HEK293 (cell line): ENCODE data around the gene POLR2E.

Source experiments
- CTCF ChIA-PET: fragments of 350-600 bp; formaldehyde crosslinking; extraction: SDS; loops from one replicate; lab custom pipeline; 2021; ENCODE audit warnings: antibody characterized with exemption; lab: Yijun Ruan, JAX
- POLR2A ChIA-PET: fragments of 300-600 bp; formaldehyde crosslinking; extraction: SDS; loops from one replicate; lab custom pipeline; 2020; ENCODE audit warnings: antibody characterized with exemption, inconsistent platforms; lab: Yijun Ruan, JAX
- H3K27ac ChIP-seq: fragments of 200-500 bp; sonication (Bioruptor generic); 2 replicates; pipeline ENCODE4 v1.5.1; 2014; ENCODE audit warnings: low read depth, low read length, control low read depth, inconsistent platforms; ENCODE audit errors: extremely low read depth
- H3K36me3 ChIP-seq, 2 experiments: fragments of 200-500 bp in 1 of 2; sonication (Bioruptor generic) in 1 of 2; 1 replicate in 1 of 2; 2 replicates in 1 of 2; pipeline ENCODE4 v1.5.1; 2014 to 2017; ENCODE audit warnings: inconsistent platforms in 2 of 2, low read length in 2 of 2; ENCODE audit not compliant: control insufficient read depth in 2 of 2, insufficient read depth in 1 of 2
- H3K4me1 ChIP-seq: fragments of 200-500 bp; sonication (Bioruptor generic); 2 replicates; pipeline ENCODE4 v1.5.1; 2014; ENCODE audit warnings: mild to moderate bottlenecking, low read length, inconsistent platforms; ENCODE audit not compliant: control insufficient read depth, insufficient read depth
- H3K4me3 ChIP-seq: 2 replicates; pipeline ENCODE4 v1.5.1; 2011; ENCODE audit warnings: low read depth, mild to moderate bottlenecking, control low read depth, low read length, moderate library complexity
- H3K9me3 ChIP-seq: fragments of 200-500 bp; sonication (Bioruptor generic); 2 replicates; pipeline ENCODE4 v1.5.1; 2014; ENCODE audit warnings: low read depth, low read length, inconsistent platforms; ENCODE audit not compliant: control insufficient read depth, insufficient read depth
- BCL11B ChIP-seq: fragments of 450-650 bp; formaldehyde crosslinking; IDR thresholded peaks from 2 replicates; pipeline ENCODE4 v1.5.1; 2016; ENCODE audit warnings: low read depth, missing biosample characterization, missing genetic modification characterization
- GLIS1 ChIP-seq: fragments of 450-650 bp; formaldehyde crosslinking; IDR thresholded peaks from 2 replicates; pipeline ENCODE4 v1.5.1; 2016; ENCODE audit warnings: missing biosample characterization, missing genetic modification characterization
- IKZF3 ChIP-seq: fragments of 450-650 bp; IDR thresholded peaks from 2 replicates; pipeline ENCODE4 v1.5.0; 2018; ENCODE audit warnings: missing biosample characterization, mild to moderate bottlenecking, missing genetic modification characterization, moderate library complexity
- INSM2 ChIP-seq: fragments of 450-650 bp; formaldehyde crosslinking; IDR thresholded peaks from 2 replicates; pipeline ENCODE4 v1.5.1; 2016; ENCODE audit warnings: missing biosample characterization, missing genetic modification characterization
- SCRT2 ChIP-seq: fragments of 450-650 bp; formaldehyde crosslinking; IDR thresholded peaks from 2 replicates; pipeline ENCODE4 v1.5.1; 2016; ENCODE audit warnings: missing biosample characterization, missing genetic modification characterization
- ZBTB6 ChIP-seq: fragments of 450-650 bp; formaldehyde crosslinking; IDR thresholded peaks from 2 replicates; pipeline ENCODE4 v1.5.1; 2017; ENCODE audit warnings: missing biosample characterization, missing genetic modification characterization
- ZFP3 ChIP-seq: fragments of 450-650 bp; formaldehyde crosslinking; IDR thresholded peaks from 2 replicates; pipeline ENCODE4 v1.5.1; 2016; ENCODE audit warnings: low read depth, missing biosample characterization, missing genetic modification characterization
- ZNF10 ChIP-seq: fragments of 450-650 bp; formaldehyde crosslinking; IDR thresholded peaks from 2 replicates; pipeline ENCODE4 v1.5.1; 2017; ENCODE audit warnings: missing biosample characterization, missing genetic modification characterization
- ZNF2 ChIP-seq: fragments of 450-650 bp; formaldehyde crosslinking; IDR thresholded peaks from 2 replicates; pipeline ENCODE4 v1.5.1; 2016; ENCODE audit warnings: missing biosample characterization, missing genetic modification characterization
- ZNF214 ChIP-seq: fragments of 450-650 bp; formaldehyde crosslinking; IDR thresholded peaks from 2 replicates; pipeline ENCODE4 v1.5.1; 2017; ENCODE audit warnings: missing biosample characterization, mild to moderate bottlenecking, missing genetic modification characterization, borderline replicate concordance
- ZNF416 ChIP-seq: fragments of 450-650 bp; formaldehyde crosslinking; IDR thresholded peaks from 2 replicates; pipeline ENCODE4 v1.5.1; 2016; ENCODE audit warnings: missing biosample characterization, missing genetic modification characterization
- ZNF426 ChIP-seq: fragments of 450-650 bp; formaldehyde crosslinking; IDR thresholded peaks from 2 replicates; pipeline ENCODE4 v1.5.1; 2017; ENCODE audit warnings: missing biosample characterization, missing genetic modification characterization, mild to moderate bottlenecking, inconsistent platforms, moderate library complexity
- ZNF433 ChIP-seq: fragments of 450-650 bp; formaldehyde crosslinking; IDR thresholded peaks from 2 replicates; pipeline ENCODE4 v1.5.1; 2016; ENCODE audit warnings: missing biosample characterization, missing genetic modification characterization, low read depth
- ZNF488 ChIP-seq: fragments of 450-650 bp; formaldehyde crosslinking; IDR thresholded peaks from 2 replicates; pipeline ENCODE4 v1.5.1; 2016; ENCODE audit warnings: missing biosample characterization, missing genetic modification characterization
- ZNF513 ChIP-seq: fragments of 450-650 bp; IDR thresholded peaks from 2 replicates; pipeline ENCODE4 v1.5.1; 2018; ENCODE audit warnings: missing biosample characterization, missing genetic modification characterization
- ZNF530 ChIP-seq: fragments of 450-650 bp; formaldehyde crosslinking; IDR thresholded peaks from 2 replicates; pipeline ENCODE4 v1.5.1; 2016; ENCODE audit warnings: low read depth, missing biosample characterization, missing genetic modification characterization
- TF ChIP-seq, protein P1 (sequence below): fragments of 450-650 bp; formaldehyde crosslinking; IDR thresholded peaks from 2 replicates; pipeline ENCODE4 v1.5.1; 2016; ENCODE audit warnings: missing biosample characterization, missing genetic modification characterization, low read depth

Gene POLR2E

GRCh38 chr19:1050989-1051788 lies 44.0 kb downstream of the POLR2E start:
- no peak overlapping the region for H3K27ac ChIP-seq
- no peaks in the 10 kb centered on the region for H3K9me3 ChIP-seq
- POLR2A ChIA-PET = interaction anchor here (0.6 kb wide), 1 partner anchor 9 kb away, joined by 5 read pairs; no protein-coding TSS in a partner anchor
- no peak for TF ChIP-seq ZNF530 (tag by site-specific recombination)
- TF ChIP-seq SCRT2 (tag by site-specific recombination) = peak; percentile 68
- peak; percentile 99 for TF ChIP-seq ZFP3 (tag by site-specific recombination)
- no peak for TF ChIP-seq ZNF513
- no peak overlapping the region for H3K4me3 ChIP-seq
- H3K4me1 ChIP-seq = no peaks in the 10 kb centered on the region
- CTCF ChIA-PET = no interaction called here
- H3K36me3 ChIP-seq = peaks cover 0 to 22% of the 10 kb centered on the region in 2 experiments; a peak in 1 of 3 replicates

GRCh38 chr19:1049800-1050199 lies 45.4 kb downstream of the POLR2E start:
- TF ChIP-seq GLIS1 (tag by site-specific recombination) (peak; percentile 35), ZNF426 (tag by site-specific recombination) (no peak)
- ChIA-PET POLR2A (interaction anchor here (0.6 kb wide), 1 partner anchor 19 kb away, joined by 5 read pairs; no protein-coding TSS in a partner anchor), CTCF (interaction anchor here (0.6 kb wide), 1 partner anchor 193 kb away, joined by 3 read pairs; no protein-coding TSS in a partner anchor)
- Histone ChIP-seq H3K4me1 (no peaks in the 10 kb centered on the region), H3K27ac (no peak overlapping the region), H3K4me3 (no peak overlapping the region), H3K9me3 (no peaks in the 10 kb centered on the region), H3K36me3 (peaks cover 0 to 19% of the 10 kb centered on the region in 2 experiments; a peak in 2 of 3 replicates)

DNA sequence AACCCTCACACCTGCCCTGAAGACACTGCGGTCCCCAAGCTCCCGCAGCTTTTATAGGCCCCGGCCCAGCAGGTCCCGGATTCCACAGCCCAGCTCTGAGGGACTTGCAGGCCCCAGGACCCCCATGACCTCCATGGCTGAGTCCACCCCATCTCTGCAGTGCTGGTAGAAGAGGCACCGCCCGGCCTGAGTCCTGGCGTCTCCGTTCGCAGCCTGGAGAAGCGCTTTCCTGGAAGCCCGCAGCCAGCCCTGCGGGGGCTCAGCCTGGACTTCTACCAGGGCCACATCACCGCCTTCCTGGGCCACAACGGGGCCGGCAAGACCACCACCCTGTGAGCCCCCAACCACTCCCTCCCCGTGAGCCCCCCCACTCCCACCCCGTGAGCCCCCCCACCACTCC lies 46.1 kb downstream of the POLR2E start:
- ChIA-PET POLR2A (no interaction called here), CTCF (interaction anchor here (0.6 kb wide), 1 partner anchor 155 kb away, joined by 3 read pairs; no protein-coding TSS in a partner anchor)
- TF ChIP-seq ZNF426 (tag by site-specific recombination) = no peak
- TF ChIP-seq ZNF488 (tag by site-specific recombination) = no peak
- no peak for TF ChIP-seq ZBTB6 (tag by site-specific recombination)
- TF ChIP-seq BCL11B (tag by site-specific recombination) = no peak
- TF ChIP-seq IKZF3 (tag by site-specific recombination) = no peak
- no peak for TF ChIP-seq ZNF214 (tag by site-specific recombination)
- TF ChIP-seq, protein P1, sequence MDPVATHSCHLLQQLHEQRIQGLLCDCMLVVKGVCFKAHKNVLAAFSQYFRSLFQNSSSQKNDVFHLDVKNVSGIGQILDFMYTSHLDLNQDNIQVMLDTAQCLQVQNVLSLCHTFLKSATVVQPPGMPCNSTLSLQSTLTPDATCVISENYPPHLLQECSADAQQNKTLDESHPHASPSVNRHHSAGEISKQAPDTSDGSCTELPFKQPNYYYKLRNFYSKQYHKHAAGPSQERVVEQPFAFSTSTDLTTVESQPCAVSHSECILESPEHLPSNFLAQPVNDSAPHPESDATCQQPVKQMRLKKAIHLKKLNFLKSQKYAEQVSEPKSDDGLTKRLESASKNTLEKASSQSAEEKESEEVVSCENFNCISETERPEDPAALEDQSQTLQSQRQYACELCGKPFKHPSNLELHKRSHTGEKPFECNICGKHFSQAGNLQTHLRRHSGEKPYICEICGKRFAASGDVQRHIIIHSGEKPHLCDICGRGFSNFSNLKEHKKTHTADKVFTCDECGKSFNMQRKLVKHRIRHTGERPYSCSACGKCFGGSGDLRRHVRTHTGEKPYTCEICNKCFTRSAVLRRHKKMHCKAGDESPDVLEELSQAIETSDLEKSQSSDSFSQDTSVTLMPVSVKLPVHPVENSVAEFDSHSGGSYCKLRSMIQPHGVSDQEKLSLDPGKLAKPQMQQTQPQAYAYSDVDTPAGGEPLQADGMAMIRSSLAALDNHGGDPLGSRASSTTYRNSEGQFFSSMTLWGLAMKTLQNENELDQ (tag by site-specific recombination) = no peak
- no peak for TF ChIP-seq ZNF416 (tag by site-specific recombination)
- no peak for TF ChIP-seq ZNF2 (tag by site-specific recombination)
- TF ChIP-seq INSM2 = no peak
- no peak for TF ChIP-seq ZNF10
- no peak for TF ChIP-seq ZNF433
- H3K36me3 ChIP-seq = peaks cover 0 to 16% of the 10 kb centered on the region in 2 experiments; a peak in 2 of 3 replicates
- H3K4me3 ChIP-seq = no peak overlapping the region
- no peaks in the 10 kb centered on the region for H3K9me3 ChIP-seq
- H3K27ac ChIP-seq = no peak overlapping the region
- no peaks in the 10 kb centered on the region for H3K4me1 ChIP-seq
